Measurements from ENCODE around the gene ADTRP. TPM values are rescaled to one million over a fixed set of nuclear protein-coding genes. Genes with fewer than 3 reads are reported as not detected.

The ADTRP gene
- total RNA-seq, 4 donors from 2014 or later = 119 to 199 (median 181) TPM

- H3K27ac ChIP-seq = no peak overlapping the region
- DNase-seq = no peak
- H3K4me3 ChIP-seq = no peak overlapping the region
- no peak for TF ChIP-seq POLR2A (IDR thresholded peaks at IDR 0.05)
- TF ChIP-seq CTCF (IDR thresholded peaks at IDR 0.05) = no peak
- TF ChIP-seq EP300 (IDR thresholded peaks at IDR 0.05; ENCODE audit: low read depth) = no peak
- no peak for TF ChIP-seq POLR2AphosphoS5 (IDR thresholded peaks at IDR 0.05)
- no peaks in the 10 kb centered on the region for H3K9me3 ChIP-seq
- in situ Hi-C loops (cut with MboI; ENCODE audit: low pct_ligation_motif_present in 1 of 4, low pct_unique_long_range_greater_than_20kb in 1 of 4, low sequenced_read_pairs in 3 of 4) = loop anchor here in 1 of 4 donors (25.0 kb wide), 1 partner anchor 122 kb away; no protein-coding TSS in a partner anchor
- H3K4me1 ChIP-seq = peaks cover 0 to 9% (median 0%) of the 10 kb centered on the region in 4 donors
- H3K27me3 ChIP-seq = no peaks in the 10 kb centered on the region
- intact Hi-C loops (cut with DNase I; ENCODE audit: low total_unique reads) = no loop called here
- no peaks in the 10 kb centered on the region for H3K36me3 ChIP-seq
Measured at GRCh38 chr6:11714798-11715285, 63.8 kb downstream of the ADTRP start.

- WGBS, 2 donors (ENCODE audit: low coverage in 1 of 2) = 30 to 43% methylated on average over 2 to 6 of the region's 6 CpGs
Measured at GRCh38 chr6:11714116-11714797, 64.3 kb downstream of the ADTRP start.

GRCh38 chr6:11712760-11713159 is 65.8 kb downstream of the ADTRP start:
- WGBS, 2 donors (ENCODE audit: low coverage in 1 of 2) = 84 to 100% methylated on average over 1 to 6 of the region's 6 CpGs
- Histone ChIP-seq H3K9me3 (no peaks in the 10 kb centered on the region), H3K4me1 (peaks cover 0 to 9% (median 0%) of the 10 kb centered on the region in 4 donors), H3K4me3 (no peak overlapping the region), H3K27me3 (no peaks in the 10 kb centered on the region), H3K27ac (no peak overlapping the region), H3K36me3 (no peaks in the 10 kb centered on the region)
- in situ Hi-C loops (cut with MboI; ENCODE audit: low pct_ligation_motif_present in 1 of 4, low pct_unique_long_range_greater_than_20kb in 1 of 4, low sequenced_read_pairs in 3 of 4) (loop anchor here in 1 of 4 donors (25.0 kb wide), 1 partner anchor 125 kb away; no protein-coding TSS in a partner anchor), intact Hi-C loops (cut with DNase I; ENCODE audit: low total_unique reads) (no loop called here)
- peak; percentile 18 for DNase-seq
- TF ChIP-seq EP300 (IDR thresholded peaks at IDR 0.05; ENCODE audit: low read depth) (no peak), POLR2AphosphoS5 (IDR thresholded peaks at IDR 0.05) (no peak), CTCF (IDR thresholded peaks at IDR 0.05) (no peak), POLR2A (IDR thresholded peaks at IDR 0.05) (no peak)

More at GRCh38 chr6:11714116-11714797, 64.3 kb downstream of the ADTRP start:
- no peak overlapping the region for H3K27ac ChIP-seq
- intact Hi-C loops (cut with DNase I; ENCODE audit: low total_unique reads) = no loop called here
- peaks cover 0 to 9% (median 0%) of the 10 kb centered on the region in 4 donors for H3K4me1 ChIP-seq
- no peak for TF ChIP-seq POLR2AphosphoS5 (IDR thresholded peaks at IDR 0.05)
- TF ChIP-seq POLR2A (IDR thresholded peaks at IDR 0.05) = no peak
- no peak for TF ChIP-seq CTCF (IDR thresholded peaks at IDR 0.05)
- TF ChIP-seq EP300 (IDR thresholded peaks at IDR 0.05; ENCODE audit: low read depth) = no peak
- no peaks in the 10 kb centered on the region for H3K27me3 ChIP-seq
- DNase-seq = no peak
- H3K9me3 ChIP-seq = no peaks in the 10 kb centered on the region
- in situ Hi-C loops (cut with MboI; ENCODE audit: low pct_ligation_motif_present in 1 of 4, low pct_unique_long_range_greater_than_20kb in 1 of 4, low sequenced_read_pairs in 3 of 4) = loop anchor here in 1 of 4 donors (25.0 kb wide), 1 partner anchor 123 kb away; no protein-coding TSS in a partner anchor
- H3K36me3 ChIP-seq = no peaks in the 10 kb centered on the region
- H3K4me3 ChIP-seq = no peak overlapping the region

GRCh38 chr6:11711984-11712711 is 66.5 kb downstream of the ADTRP start:
- Histone ChIP-seq H3K27ac (no peak overlapping the region), H3K9me3 (no peaks in the 10 kb centered on the region), H3K27me3 (no peaks in the 10 kb centered on the region), H3K4me3 (no peak overlapping the region), H3K4me1 (peaks cover 0 to 9% (median 0%) of the 10 kb centered on the region in 4 donors), H3K36me3 (no peaks in the 10 kb centered on the region)
- in situ Hi-C loops (cut with MboI; ENCODE audit: low pct_ligation_motif_present in 1 of 4, low pct_unique_long_range_greater_than_20kb in 1 of 4, low sequenced_read_pairs in 3 of 4) (loop anchor here in 1 of 4 donors (25.0 kb wide), 1 partner anchor 125 kb away; no protein-coding TSS in a partner anchor), intact Hi-C loops (cut with DNase I; ENCODE audit: low total_unique reads) (no loop called here)
- no peak for DNase-seq
- TF ChIP-seq CTCF (IDR thresholded peaks at IDR 0.05) (no peak), POLR2A (IDR thresholded peaks at IDR 0.05) (no peak), POLR2AphosphoS5 (IDR thresholded peaks at IDR 0.05) (no peak), EP300 (IDR thresholded peaks at IDR 0.05; ENCODE audit: low read depth) (no peak)
- WGBS, 2 donors (ENCODE audit: low coverage in 1 of 2) = 58 to 78% methylated on average over 4 to 10 of the region's 10 CpGs
